Naive thymus-derived CD8-positive, alpha-beta T cell (primary cell): Measurements from ENCODE around the gene AFDN. TPM values are rescaled to one million over a fixed set of nuclear protein-coding genes. Genes with fewer than 3 reads are reported as not detected.

Experiments
- ATAC-seq, 2 donors: fragments of 150-1000 bp; cut with Tn5 transposase in 1 of 2; sonication (Bioruptor Pico), chemical (Tn5 transposase) in 1 of 2; 1 replicate in 1 of 2; 2 replicates in 1 of 2; pipeline ENCODE4 v1.10.0; 2021; ENCODE audit warnings: mild to moderate bottlenecking in 2 of 2, moderate library complexity in 2 of 2
- POLR2A ChIA-PET: fragments of 350-600 bp; sonication (Branson Sonifier 250); formaldehyde crosslinking; loops from one replicate; lab custom pipeline; 2021; ENCODE audit warnings: antibody characterized with exemption; lab: Charles Lee
- DNase-seq, 10 donors: peaks; one replicate each; pipeline versions ENCODE4 v3.0.0 to v3.0.0-alpha.2; 2020 to 2022
- H3K27ac Mint-ChIP-seq, 10 donors: one replicate each; pipeline ENCODE4 v1.8.0; 2020 to 2022; ENCODE audit warnings: mild to moderate bottlenecking in 10 of 10, mixed read lengths in 10 of 10, moderate library complexity in 4 of 10, inconsistent platforms in 1 of 10
- H3K27me3 Mint-ChIP-seq, 5 donors: one replicate each; pipeline ENCODE4 v1.8.0; 2021 to 2022; ENCODE audit warnings: mixed read lengths in 5 of 5
- H3K36me3 Mint-ChIP-seq, 3 donors: one replicate each; pipeline ENCODE4 v1.8.0; 2020 to 2022; ENCODE audit warnings: mixed read lengths in 3 of 3, mild to moderate bottlenecking in 2 of 3, inconsistent platforms in 1 of 3
- H3K4me1 Mint-ChIP-seq, 4 donors: one replicate each; pipeline ENCODE4 v1.8.0; 2021 to 2022; ENCODE audit warnings: mixed read lengths in 4 of 4
- H3K4me3 Mint-ChIP-seq, 10 donors: one replicate each; pipeline ENCODE4 v1.8.0; 2020 to 2022; ENCODE audit warnings: mild to moderate bottlenecking in 10 of 10, mixed read lengths in 10 of 10, moderate library complexity in 6 of 10, inconsistent platforms in 1 of 10
- H3K9me3 Mint-ChIP-seq, 9 donors: one replicate each; pipeline ENCODE4 v1.8.0; 2020 to 2022; ENCODE audit warnings: mixed read lengths in 9 of 9, mild to moderate bottlenecking in 3 of 9, inconsistent platforms in 1 of 9, moderate library complexity in 1 of 9
- polyA plus RNA-seq, 3 donors: library from polyadenylated mRNA; unstranded; fragments of 300-500 nt; fragmentation: Illumina TruSeq; gene quantifications; one replicate each; pipeline ENCODE4 v1.2.3, GENCODE V29; 2021
- total RNA-seq, 8 experiments: library from RNA in 2 of 8; stranded (reverse) in 2 of 8; gene quantifications; one replicate each; pipeline ENCODE4 v1.2.3 and lab custom pipeline; 2021 to 2026

The AFDN gene
- total and polyA plus RNA-seq, 5 experiments from 2014 or later = 0.46 to 9.6 (median 5.3) TPM; not detected in 1

- Mint-ChIP-seq H3K27ac (no peak overlapping the region), H3K36me3 (no peaks in the 10 kb centered on the region), H3K9me3 (peaks cover 0 to 11% (median 0%) of the 10 kb centered on the region in 9 donors), H3K27me3 (peaks cover 3 to 26% (median 12%) of the 10 kb centered on the region in 5 donors), H3K4me3 (no peak overlapping the region), H3K4me1 (no peaks in the 10 kb centered on the region)
- ATAC-seq (no peak), DNase-seq (no peak)
- POLR2A ChIA-PET = no interaction called here
Observed at GRCh38 chr6:167855825-167856425, 29.2 kb downstream of the AFDN start.

- POLR2A ChIA-PET = no interaction called here
- H3K27ac Mint-ChIP-seq = no peak overlapping the region
- peaks cover 0 to 11% (median 0%) of the 10 kb centered on the region in 9 donors for H3K9me3 Mint-ChIP-seq
- no peaks in the 10 kb centered on the region for H3K4me1 Mint-ChIP-seq
- H3K36me3 Mint-ChIP-seq = no peaks in the 10 kb centered on the region
- ATAC-seq = no peak
- no peak overlapping the region for H3K4me3 Mint-ChIP-seq
- peaks cover 1 to 28% (median 14%) of the 10 kb centered on the region in 5 donors for H3K27me3 Mint-ChIP-seq
- DNase-seq = no peak
Observed at GRCh38 chr6:167856474-167856873, 29.8 kb downstream of the AFDN start.

- POLR2A ChIA-PET = no interaction called here
Observed at GRCh38 chr6:167856999-167857660, 30.4 kb downstream of the AFDN start.

GRCh38 chr6:167858086-167858591 lies 31.4 kb downstream of the AFDN start:
- ATAC-seq (no peak), DNase-seq (no peak)
- H3K4me3 Mint-ChIP-seq = no peak overlapping the region
- H3K36me3 Mint-ChIP-seq = no peaks in the 10 kb centered on the region
- peaks cover 0 to 11% (median 0%) of the 10 kb centered on the region in 9 donors for H3K9me3 Mint-ChIP-seq
- no peaks in the 10 kb centered on the region for H3K4me1 Mint-ChIP-seq
- no peak overlapping the region for H3K27ac Mint-ChIP-seq
- H3K27me3 Mint-ChIP-seq = peaks cover 1 to 24% (median 14%) of the 10 kb centered on the region in 5 donors
- POLR2A ChIA-PET = no interaction called here

More at GRCh38 chr6:167856999-167857660, 30.4 kb downstream of the AFDN start:
- DNase-seq (no peak), ATAC-seq (no peak)
- Mint-ChIP-seq H3K36me3 (no peaks in the 10 kb centered on the region), H3K27me3 (peaks cover 1 to 28% (median 17%) of the 10 kb centered on the region in 5 donors), H3K9me3 (peaks cover 0 to 11% (median 0%) of the 10 kb centered on the region in 9 donors), H3K4me3 (no peak overlapping the region), H3K4me1 (no peaks in the 10 kb centered on the region), H3K27ac (no peak overlapping the region)

GRCh38 chr6:167858842-167859664 lies 32.3 kb downstream of the AFDN start:
- no peak for DNase-seq
- peaks cover 0 to 11% (median 0%) of the 10 kb centered on the region in 9 donors for H3K9me3 Mint-ChIP-seq
- peaks cover 3 to 26% (median 20%) of the 10 kb centered on the region in 5 donors for H3K27me3 Mint-ChIP-seq
- no peaks in the 10 kb centered on the region for H3K4me1 Mint-ChIP-seq
- no peak overlapping the region for H3K27ac Mint-ChIP-seq
- H3K4me3 Mint-ChIP-seq = no peak overlapping the region
- H3K36me3 Mint-ChIP-seq = no peaks in the 10 kb centered on the region
- no peak for ATAC-seq
- POLR2A ChIA-PET = no interaction called here

- Mint-ChIP-seq H3K27me3 (peaks cover 3 to 26% (median 17%) of the 10 kb centered on the region in 5 donors), H3K4me3 (no peak overlapping the region), H3K9me3 (peaks cover 0 to 11% (median 0%) of the 10 kb centered on the region in 9 donors), H3K36me3 (no peaks in the 10 kb centered on the region), H3K4me1 (no peaks in the 10 kb centered on the region), H3K27ac (no peak overlapping the region)
- DNase-seq = no peak
- ATAC-seq = no peak
- POLR2A ChIA-PET = no interaction called here
Observed at GRCh38 chr6:167860550-167861226, 34.0 kb downstream of the AFDN start.

GRCh38 chr6:167861424-167861823 lies 34.7 kb downstream of the AFDN start:
- Mint-ChIP-seq H3K4me1 (no peaks in the 10 kb centered on the region), H3K36me3 (no peaks in the 10 kb centered on the region), H3K27ac (no peak overlapping the region), H3K27me3 (peaks cover 3 to 26% (median 17%) of the 10 kb centered on the region in 5 donors), H3K9me3 (peaks cover 0 to 10% (median 0%) of the 10 kb centered on the region in 9 donors), H3K4me3 (no peak overlapping the region)
- POLR2A ChIA-PET = no interaction called here
- no peak for DNase-seq
- no peak for ATAC-seq

- H3K4me3 Mint-ChIP-seq = no peak overlapping the region
- peaks cover 0 to 3% (median 0%) of the 10 kb centered on the region in 9 donors for H3K9me3 Mint-ChIP-seq
- H3K36me3 Mint-ChIP-seq = no peaks in the 10 kb centered on the region
- DNase-seq = no peak
- H3K27me3 Mint-ChIP-seq = peaks cover 6 to 33% (median 15%) of the 10 kb centered on the region in 5 donors
- H3K4me1 Mint-ChIP-seq = no peaks in the 10 kb centered on the region
- POLR2A ChIA-PET = no interaction called here
- no peak for ATAC-seq
- H3K27ac Mint-ChIP-seq = no peak overlapping the region
Observed at GRCh38 chr6:167863897-167864296, 37.2 kb downstream of the AFDN start.

GRCh38 chr6:167866642-167867041 lies 39.9 kb downstream of the AFDN start:
- H3K27me3 Mint-ChIP-seq = peaks cover 5 to 27% (median 8%) of the 10 kb centered on the region in 5 donors
- H3K36me3 Mint-ChIP-seq = peaks cover 0 to 4% (median 0%) of the 10 kb centered on the region in 3 donors
- POLR2A ChIA-PET = no interaction called here
- no peaks in the 10 kb centered on the region for H3K4me1 Mint-ChIP-seq
- H3K27ac Mint-ChIP-seq = no peak overlapping the region
- H3K9me3 Mint-ChIP-seq = peaks cover 0 to 3% (median 0%) of the 10 kb centered on the region in 9 donors
- H3K4me3 Mint-ChIP-seq = no peak overlapping the region
- ATAC-seq (no peak), DNase-seq (no peak)

- no peak for ATAC-seq
- no peak for DNase-seq
- peaks cover 0 to 10% (median 7%) of the 10 kb centered on the region in 5 donors for H3K27me3 Mint-ChIP-seq
- no peak overlapping the region for H3K27ac Mint-ChIP-seq
- H3K36me3 Mint-ChIP-seq = peaks cover 0 to 4% (median 0%) of the 10 kb centered on the region in 3 donors
- H3K4me1 Mint-ChIP-seq = no peaks in the 10 kb centered on the region
- POLR2A ChIA-PET = no interaction called here
- no peaks in the 10 kb centered on the region for H3K9me3 Mint-ChIP-seq
- no peak overlapping the region for H3K4me3 Mint-ChIP-seq
Observed at GRCh38 chr6:167870321-167870720, 43.6 kb downstream of the AFDN start.

GRCh38 chr6:167872538-167873210 lies 46.0 kb downstream of the AFDN start:
- no peak overlapping the region for H3K27ac Mint-ChIP-seq
- peaks cover 0 to 4% (median 0%) of the 10 kb centered on the region in 3 donors for H3K36me3 Mint-ChIP-seq
- POLR2A ChIA-PET = no interaction called here
- peaks cover 3 to 10% (median 7%) of the 10 kb centered on the region in 5 donors for H3K27me3 Mint-ChIP-seq
- H3K9me3 Mint-ChIP-seq = no peaks in the 10 kb centered on the region
- no peak for DNase-seq
- H3K4me1 Mint-ChIP-seq = no peaks in the 10 kb centered on the region
- no peak for ATAC-seq
- H3K4me3 Mint-ChIP-seq = no peak overlapping the region
